Heart left ventricle (tissue), 13 donors: Measurements from ENCODE around the gene NEMP2.

Experiments used
- POLR2A ChIP-seq, 2 donors: fragments of 450-650 bp; IDR thresholded peaks; one replicate each; pipeline ENCODE4 v1.6.1; 2017; ENCODE audit warnings: antibody characterized with exemption in 2 of 2, mild to moderate bottlenecking in 2 of 2, moderate library complexity in 2 of 2
- TF ChIP-seq, protein P1 (sequence below), 12 donors: fragments of 200-600 bp; sonication (generic) in 4 of 12; IDR thresholded peaks; one replicate each; pipeline versions ENCODE4 v1.5.0 to v1.8.0; 2018 to 2022; ENCODE audit warnings: antibody characterized with exemption in 12 of 12, mild to moderate bottlenecking in 5 of 12
- donor health status: ischemic (EF 13 %, LVEDD 7.1; RV severe dilation, severe dysfunction).
- donor health status: DM: no; HTN: yes; CAD: no.
- donor health status: DM: no; HTN: no; CAD: no.
- donor health status: ischemic (EF 25% LVEDD 6.9; RV normal size, moderate dysfunction).
- donor health status: ischemic (EF 25% LVEDD 5.7; RV mildly dilated, moderate dysfunction).
- donor health status: ischemic (EF 35%, LVEDD 5.7; RV mildly dilated, moderate dysfunction).
- donor health status: nonischemic (EF 11% LVEDD 7.7; RV severe dilation, severe dysfunction).
- donor health status: DM: yes; HTN: yes; CAD: no.
- donor health status: PGD.
- donor health status: ischemic (EF 29% LVEDD 5.4; RV normal size, mild dysfunction).
- donor health status: nonischemic (EF 23%, LVEDD 6.1; RV moderate dilation, normal function).

DNA sequence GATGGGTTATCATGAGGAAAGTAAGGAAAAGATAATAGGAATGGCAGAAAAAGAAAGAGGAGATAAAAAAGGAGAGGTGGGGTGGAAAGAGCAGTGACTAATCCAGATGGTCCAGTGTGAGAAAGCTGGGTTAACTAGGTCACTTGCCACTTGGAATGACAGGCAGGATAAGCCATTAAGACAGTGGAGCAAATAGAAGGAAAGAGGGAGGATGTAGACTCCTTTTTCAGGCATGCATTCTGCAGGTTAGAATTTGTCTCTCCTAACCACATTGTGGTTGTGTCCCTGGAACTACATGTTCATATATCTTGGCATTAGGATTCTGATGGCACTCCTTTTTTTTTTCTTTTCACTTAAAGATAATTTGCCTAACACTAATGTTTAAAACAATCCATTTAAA, 13.4 kb upstream of the NEMP2 start:
- TF ChIP-seq, protein P1, sequence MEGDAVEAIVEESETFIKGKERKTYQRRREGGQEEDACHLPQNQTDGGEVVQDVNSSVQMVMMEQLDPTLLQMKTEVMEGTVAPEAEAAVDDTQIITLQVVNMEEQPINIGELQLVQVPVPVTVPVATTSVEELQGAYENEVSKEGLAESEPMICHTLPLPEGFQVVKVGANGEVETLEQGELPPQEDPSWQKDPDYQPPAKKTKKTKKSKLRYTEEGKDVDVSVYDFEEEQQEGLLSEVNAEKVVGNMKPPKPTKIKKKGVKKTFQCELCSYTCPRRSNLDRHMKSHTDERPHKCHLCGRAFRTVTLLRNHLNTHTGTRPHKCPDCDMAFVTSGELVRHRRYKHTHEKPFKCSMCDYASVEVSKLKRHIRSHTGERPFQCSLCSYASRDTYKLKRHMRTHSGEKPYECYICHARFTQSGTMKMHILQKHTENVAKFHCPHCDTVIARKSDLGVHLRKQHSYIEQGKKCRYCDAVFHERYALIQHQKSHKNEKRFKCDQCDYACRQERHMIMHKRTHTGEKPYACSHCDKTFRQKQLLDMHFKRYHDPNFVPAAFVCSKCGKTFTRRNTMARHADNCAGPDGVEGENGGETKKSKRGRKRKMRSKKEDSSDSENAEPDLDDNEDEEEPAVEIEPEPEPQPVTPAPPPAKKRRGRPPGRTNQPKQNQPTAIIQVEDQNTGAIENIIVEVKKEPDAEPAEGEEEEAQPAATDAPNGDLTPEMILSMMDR (IDR thresholded peaks at IDR 0.05), result no peak
- no peak for TF ChIP-seq POLR2A (IDR thresholded peaks at IDR 0.05)
